Measurements from ENCODE around the gene FILIP1.

FILIP1 gene

DNA sequence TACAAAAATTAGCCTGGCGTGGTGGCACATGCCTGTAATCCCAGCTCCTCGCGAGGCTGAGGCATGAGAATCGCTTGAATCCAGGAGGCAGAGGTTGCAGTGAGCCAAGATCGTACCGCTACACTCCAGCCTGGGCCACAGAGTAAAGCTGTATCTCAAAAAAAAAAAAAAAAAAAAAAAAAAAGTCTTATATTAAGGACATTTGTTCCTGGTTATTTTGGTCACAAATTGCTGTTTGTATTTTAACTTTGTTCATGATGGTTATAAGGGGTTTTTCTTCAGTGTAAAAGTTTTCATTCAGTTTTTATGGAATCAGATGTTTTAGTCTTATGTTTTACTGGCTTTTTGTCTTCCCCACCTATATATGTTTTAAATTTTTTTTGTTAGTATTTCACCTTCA, 13.9 kb downstream of the FILIP1 start:
- TF ChIP-seq SIN3A (IDR thresholded peaks at IDR 0.05; ENCODE audit: borderline replicate concordance, insufficient read depth, low read length) (no peak), TAF1 (IDR thresholded peaks at IDR 0.05; ENCODE audit: borderline replicate concordance, insufficient read depth, low read length) (no peak), POLR2AphosphoS5 (IDR thresholded peaks at IDR 0.05; ENCODE audit: low read depth, low read length) (no peak), FOXP2 (optimal IDR thresholded peaks at IDR 0.05; ENCODE audit: borderline replicate concordance, extremely low read depth, extremely low read length, insufficient read depth) (no peak)
- TF ChIP-seq, protein P1, sequence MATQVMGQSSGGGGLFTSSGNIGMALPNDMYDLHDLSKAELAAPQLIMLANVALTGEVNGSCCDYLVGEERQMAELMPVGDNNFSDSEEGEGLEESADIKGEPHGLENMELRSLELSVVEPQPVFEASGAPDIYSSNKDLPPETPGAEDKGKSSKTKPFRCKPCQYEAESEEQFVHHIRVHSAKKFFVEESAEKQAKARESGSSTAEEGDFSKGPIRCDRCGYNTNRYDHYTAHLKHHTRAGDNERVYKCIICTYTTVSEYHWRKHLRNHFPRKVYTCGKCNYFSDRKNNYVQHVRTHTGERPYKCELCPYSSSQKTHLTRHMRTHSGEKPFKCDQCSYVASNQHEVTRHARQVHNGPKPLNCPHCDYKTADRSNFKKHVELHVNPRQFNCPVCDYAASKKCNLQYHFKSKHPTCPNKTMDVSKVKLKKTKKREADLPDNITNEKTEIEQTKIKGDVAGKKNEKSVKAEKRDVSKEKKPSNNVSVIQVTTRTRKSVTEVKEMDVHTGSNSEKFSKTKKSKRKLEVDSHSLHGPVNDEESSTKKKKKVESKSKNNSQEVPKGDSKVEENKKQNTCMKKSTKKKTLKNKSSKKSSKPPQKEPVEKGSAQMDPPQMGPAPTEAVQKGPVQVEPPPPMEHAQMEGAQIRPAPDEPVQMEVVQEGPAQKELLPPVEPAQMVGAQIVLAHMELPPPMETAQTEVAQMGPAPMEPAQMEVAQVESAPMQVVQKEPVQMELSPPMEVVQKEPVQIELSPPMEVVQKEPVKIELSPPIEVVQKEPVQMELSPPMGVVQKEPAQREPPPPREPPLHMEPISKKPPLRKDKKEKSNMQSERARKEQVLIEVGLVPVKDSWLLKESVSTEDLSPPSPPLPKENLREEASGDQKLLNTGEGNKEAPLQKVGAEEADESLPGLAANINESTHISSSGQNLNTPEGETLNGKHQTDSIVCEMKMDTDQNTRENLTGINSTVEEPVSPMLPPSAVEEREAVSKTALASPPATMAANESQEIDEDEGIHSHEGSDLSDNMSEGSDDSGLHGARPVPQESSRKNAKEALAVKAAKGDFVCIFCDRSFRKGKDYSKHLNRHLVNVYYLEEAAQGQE (IDR thresholded peaks at IDR 0.05; ENCODE audit: insufficient read depth in 1 of 2, low read depth in 2 of 2, low read length in 2 of 2), result no peak

DNA sequence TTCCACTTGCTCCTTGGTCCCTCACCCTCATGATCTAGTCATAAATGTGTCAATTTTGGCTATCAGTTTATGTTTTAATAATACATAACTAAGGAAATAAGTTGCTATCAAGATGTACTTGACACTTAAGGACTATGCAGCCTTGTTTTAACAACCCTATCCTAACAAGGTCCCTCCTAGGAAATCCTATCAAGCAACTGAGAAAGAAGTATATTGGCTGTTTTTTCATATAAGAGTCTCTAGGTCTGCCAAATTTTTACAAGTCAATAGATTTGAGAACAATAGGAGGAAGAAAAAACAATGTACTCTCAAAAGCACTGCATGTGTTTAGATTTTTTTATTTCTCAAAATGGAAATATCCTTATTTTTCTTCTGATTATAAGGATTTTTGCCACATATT, 14.7 kb downstream of the FILIP1 start:
- no peak for TF ChIP-seq TAF1 (IDR thresholded peaks at IDR 0.05; ENCODE audit: borderline replicate concordance, insufficient read depth, low read length)
- TF ChIP-seq POLR2AphosphoS5 (IDR thresholded peaks at IDR 0.05; ENCODE audit: low read depth, low read length), result no peak
- TF ChIP-seq SIN3A (IDR thresholded peaks at IDR 0.05; ENCODE audit: borderline replicate concordance, insufficient read depth, low read length), result no peak
- no peak for TF ChIP-seq FOXP2 (optimal IDR thresholded peaks at IDR 0.05; ENCODE audit: borderline replicate concordance, extremely low read depth, extremely low read length, insufficient read depth)
- TF ChIP-seq, protein P1 (IDR thresholded peaks at IDR 0.05; ENCODE audit: insufficient read depth in 1 of 2, low read depth in 2 of 2, low read length in 2 of 2), result no peak

DNA sequence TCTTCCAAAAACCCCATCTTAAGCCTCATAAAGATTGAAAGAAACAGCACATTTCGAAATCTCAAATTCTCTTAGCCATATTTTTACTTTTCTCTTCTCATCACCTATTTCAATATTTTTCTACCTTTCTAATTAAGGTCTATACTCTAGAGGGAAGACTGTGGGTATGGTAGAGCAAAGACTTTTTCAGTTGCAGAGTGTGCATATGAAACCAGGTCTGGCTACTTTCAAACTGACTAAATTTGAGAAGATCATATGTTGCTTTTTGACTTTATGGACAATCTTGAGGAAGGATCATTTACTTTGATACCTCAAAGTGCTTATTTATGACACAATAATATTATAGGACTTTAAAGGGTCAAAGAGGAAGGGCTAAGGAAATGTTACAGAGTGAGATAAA, 20.7 kb downstream of the FILIP1 start:
- no peak for TF ChIP-seq FOXP2 (optimal IDR thresholded peaks at IDR 0.05; ENCODE audit: borderline replicate concordance, extremely low read depth, extremely low read length, insufficient read depth)

DNA sequence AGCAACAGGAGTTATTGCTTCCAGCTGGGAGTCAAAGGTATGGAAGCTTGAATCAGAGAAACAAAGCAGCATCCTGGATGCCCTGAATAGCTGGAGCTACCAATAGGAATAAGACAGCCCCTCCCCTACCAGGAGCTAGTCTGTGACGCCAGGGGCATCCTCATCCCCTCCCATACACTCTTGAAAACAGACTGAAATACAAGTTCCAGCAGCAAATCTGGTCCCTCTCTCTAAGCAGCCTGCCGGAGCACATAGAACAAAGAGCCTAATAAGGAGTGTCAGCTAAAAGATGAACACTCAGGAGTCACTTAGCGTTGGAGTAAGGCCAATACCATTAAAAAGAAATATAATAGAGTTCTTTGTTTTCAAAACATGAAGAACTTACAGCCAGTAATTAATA, 25.6 kb downstream of the FILIP1 start:
- no peak for TF ChIP-seq SIN3A (IDR thresholded peaks at IDR 0.05; ENCODE audit: borderline replicate concordance, insufficient read depth, low read length)
- TF ChIP-seq FOXP2 (optimal IDR thresholded peaks at IDR 0.05; ENCODE audit: borderline replicate concordance, extremely low read depth, extremely low read length, insufficient read depth), result no peak
- TF ChIP-seq, protein P1 (IDR thresholded peaks at IDR 0.05; ENCODE audit: insufficient read depth in 1 of 2, low read depth in 2 of 2, low read length in 2 of 2), result no peak
- no peak for TF ChIP-seq TAF1 (IDR thresholded peaks at IDR 0.05; ENCODE audit: borderline replicate concordance, insufficient read depth, low read length)
- TF ChIP-seq POLR2AphosphoS5 (IDR thresholded peaks at IDR 0.05; ENCODE audit: low read depth, low read length), result no peak

DNA sequence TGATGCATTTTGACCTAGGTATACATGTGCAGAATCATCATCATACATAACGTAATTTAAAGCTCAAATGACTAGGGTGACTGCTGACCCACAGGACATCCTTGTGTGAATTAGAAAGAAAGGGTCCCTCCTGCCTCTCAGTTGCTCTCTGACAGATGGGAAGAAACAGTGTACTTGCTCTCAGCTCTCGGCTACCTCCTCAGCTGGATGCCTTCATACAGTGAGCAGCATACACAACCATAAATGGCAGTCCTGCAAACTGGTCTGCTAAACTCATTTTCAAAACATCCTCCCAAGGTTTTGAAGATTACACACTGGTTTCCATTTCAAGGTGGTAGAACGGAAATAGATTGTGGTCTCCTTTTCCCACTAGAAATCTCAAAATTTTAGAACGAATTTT, 26.3 kb downstream of the FILIP1 start:
- TF ChIP-seq, protein P1 (IDR thresholded peaks at IDR 0.05; ENCODE audit: insufficient read depth in 1 of 2, low read depth in 2 of 2, low read length in 2 of 2), result no peak
- TF ChIP-seq FOXP2 (optimal IDR thresholded peaks at IDR 0.05; ENCODE audit: borderline replicate concordance, extremely low read depth, extremely low read length, insufficient read depth) (no peak), POLR2AphosphoS5 (IDR thresholded peaks at IDR 0.05; ENCODE audit: low read depth, low read length) (no peak), SIN3A (IDR thresholded peaks at IDR 0.05; ENCODE audit: borderline replicate concordance, insufficient read depth, low read length) (no peak), TAF1 (IDR thresholded peaks at IDR 0.05; ENCODE audit: borderline replicate concordance, insufficient read depth, low read length) (no peak)

Data from PFSK-1 (cell line).